K562 (cell line): ENCODE results near the gene MMEL1. TPM values are rescaled to one million over a fixed set of nuclear protein-coding genes. Genes with fewer than 3 reads are reported as not detected.

Experiments
- ATAC-seq: fragments of 200-7000 bp; cut with Tn5 transposase; 3 replicates; pipeline ENCODE4 v1.9.1; 2020; ENCODE audit warnings: moderate library complexity
- BruUV-seq: library from RNA; stranded (reverse); fragments of 400-500 nt; replicated peaks from 2 replicates; lab custom pipeline; 2021; lab: Mats Ljungman, UMichigan
- CTCF ChIA-PET: fragments of 300-600 bp; formaldehyde crosslinking; extraction: SDS; loops from one replicate; lab custom pipeline; 2021; ENCODE audit warnings: low intra/inter-chr PET ratio; lab: Yijun Ruan, JAX
- POLR2A ChIA-PET: fragments of 300-600, 350-650 bp; sonication (Branson Sonifier 250); formaldehyde crosslinking; extraction: SDS; loops from one replicate; lab custom pipeline; 2021; ENCODE audit warnings: antibody characterized with exemption, inconsistent platforms; lab: Yijun Ruan, JAX
- DNase-seq, 4 experiments: peaks; one replicate each; pipeline versions ENCODE4 v3.0.0 to v3.0.0-alpha.2; 2011 to 2018; ENCODE audit warnings: low spot score in 3 of 4, mixed read lengths in 3 of 4; ENCODE audit errors: extremely low read depth in 1 of 4
- FAIRE-seq: peaks from 2 replicates; lab custom pipeline; 2011; peaks lifted over from hg19 to GRCh38; lab: Jason Lieb, UNC
- H2AFZ ChIP-seq: 2 replicates; pipeline ENCODE4 v1.6.0; 2011; ENCODE audit warnings: low read depth, low read length, control low read depth, inconsistent platforms
- H3K27ac ChIP-seq: fragments of 200-600 bp; 3 replicates; pipeline ENCODE4 v1.8.0; 2011; ENCODE audit warnings: low read depth, mild to moderate bottlenecking, control low read depth, inconsistent platforms, low read length, moderate library complexity, mixed read lengths; ENCODE audit errors: extremely low read depth
- H3K27me3 ChIP-seq, 2 experiments: fragments of 300-600 bp in 1 of 2; 2 replicates in 1 of 2; 3 replicates in 1 of 2; pipeline versions ENCODE4 v1.6.0 to v1.8.0; 2011; ENCODE audit warnings: inconsistent platforms in 2 of 2, low read length in 2 of 2, mild to moderate bottlenecking in 1 of 2, mixed read lengths in 1 of 2, moderate library complexity in 1 of 2; ENCODE audit not compliant: control insufficient read depth in 2 of 2, insufficient read depth in 2 of 2
- H3K36me3 ChIP-seq: fragments of 300-600 bp; 3 replicates; pipeline ENCODE4 v1.8.0; 2011; ENCODE audit warnings: mild to moderate bottlenecking, low read length, inconsistent platforms; ENCODE audit not compliant: control insufficient read depth, insufficient read depth
- H3K4me1 ChIP-seq, 2 experiments: fragments of 200-600 bp in 1 of 2; replicated peaks in 1 of 2; 2 replicates in 1 of 2; 3 replicates in 1 of 2; pipeline versions ENCODE4 v1.5.1 to v1.8.0; 2011; ENCODE audit warnings: inconsistent platforms in 2 of 2, low read length in 2 of 2, mild to moderate bottlenecking in 1 of 2, mixed read lengths in 1 of 2, moderate library complexity in 1 of 2; ENCODE audit not compliant: control insufficient read depth in 2 of 2, insufficient read depth in 2 of 2
- H3K4me2 ChIP-seq: 2 replicates; pipeline ENCODE4 v1.6.1; 2011; ENCODE audit warnings: low read length, control low read depth, inconsistent platforms, mixed read lengths; ENCODE audit not compliant: insufficient read depth
- H3K4me3 ChIP-seq: fragments of 200-600 bp; sonication (generic), shearing (Covaris generic); 2 replicates; pipeline ENCODE4 v1.5.1; 2016; ENCODE audit warnings: control low read depth, inconsistent platforms
- H3K79me2 ChIP-seq: fragments of 200-600 bp; 3 replicates; pipeline ENCODE4 v1.8.0; 2011; ENCODE audit warnings: low read length, inconsistent platforms; ENCODE audit not compliant: control insufficient read depth, insufficient read depth
- H3K9ac ChIP-seq, 2 experiments: 2 replicates each; pipeline versions ENCODE4 v1.6.0 to v1.6.1; 2011; ENCODE audit warnings: low read depth in 2 of 2, low read length in 2 of 2, control low read depth in 1 of 2, inconsistent platforms in 1 of 2, mild to moderate bottlenecking in 1 of 2, mixed read lengths in 1 of 2; ENCODE audit not compliant: insufficient read depth in 1 of 2
- H3K9me1 ChIP-seq: one replicate; pipeline ENCODE4 v1.6.0; 2011; ENCODE audit warnings: inconsistent platforms, mild to moderate bottlenecking, low read length, moderate library complexity; ENCODE audit not compliant: control insufficient read depth, insufficient read depth
- H3K9me3 ChIP-seq: replicated peaks from 2 replicates; pipeline ENCODE4 v1.5.1; 2011; ENCODE audit warnings: low read depth, low read length, inconsistent platforms; ENCODE audit not compliant: control insufficient read depth, insufficient read depth
- H4K20me1 ChIP-seq: replicated peaks from 2 replicates; pipeline ENCODE4 v1.6.1; 2011; ENCODE audit warnings: low read length, inconsistent platforms, mixed read lengths; ENCODE audit not compliant: control insufficient read depth, insufficient read depth
- ADNP ChIP-seq: fragments of 200-800 bp; sonication (Bioruptor generic); IDR thresholded peaks from 2 replicates; pipeline ENCODE4 v1.6.1; 2016; ENCODE audit warnings: missing genetic modification characterization, missing compliant biosample characterization
- BHLHE40 ChIP-seq: IDR thresholded peaks from 2 replicates; pipeline ENCODE4 v1.6.1; 2011; ENCODE audit warnings: low read length, improper control_type of control experiment
- CBX3 ChIP-seq, 2 experiments: IDR thresholded peaks; 1 replicate in 1 of 2; 2 replicates in 1 of 2; pipeline ENCODE4 v1.6.1; 2012; ENCODE audit warnings: inconsistent platforms in 2 of 2, low read length in 2 of 2, borderline replicate concordance in 1 of 2, control low read depth in 1 of 2
- CBX8 ChIP-seq: fragments of 200-600 bp; sonication (generic); IDR thresholded peaks from 2 replicates; pipeline ENCODE4 v1.6.1; 2012; ENCODE audit warnings: borderline replicate concordance, mixed run types, low read depth, mild to moderate bottlenecking, moderate library complexity, mixed read lengths, low read length, control low read depth, inconsistent platforms; ENCODE audit not compliant: poor library complexity, severe bottlenecking; ENCODE audit errors: extremely low read depth
- CXXC5 ChIP-seq: fragments of 250-450 bp; sonication (Bioruptor Pico); IDR thresholded peaks from 2 replicates; pipeline ENCODE4 v1.8.0; 2022; ENCODE audit warnings: inconsistent platforms, mild to moderate bottlenecking, moderate library complexity
- DMBX1 ChIP-seq: fragments of 250-450 bp; sonication (Bioruptor Pico); IDR thresholded peaks from 2 replicates; pipeline ENCODE4 v1.8.0; 2022; ENCODE audit warnings: inconsistent platforms, mild to moderate bottlenecking, moderate library complexity, borderline replicate concordance
- ERF ChIP-seq: fragments of 450-650 bp; formaldehyde crosslinking; IDR thresholded peaks from 2 replicates; pipeline ENCODE4 v1.4.0; 2020; ENCODE audit warnings: mild to moderate bottlenecking, mixed read lengths
- ESRRA ChIP-seq: fragments of 450-650 bp; IDR thresholded peaks from 2 replicates; pipeline ENCODE4 v1.6.1; 2014; ENCODE audit warnings: low read depth, mild to moderate bottlenecking, moderate library complexity, borderline replicate concordance
- JUN ChIP-seq, 2 experiments: sonication (generic) in 1 of 2; formaldehyde crosslinking in 1 of 2; IDR thresholded peaks; 2 replicates each; pipeline versions ENCODE4 v1.6.1 to v1.8.0; 2012 to 2022; ENCODE audit warnings: borderline replicate concordance in 2 of 2, mild to moderate bottlenecking in 2 of 2, improper control_type of control experiment in 1 of 2, low read depth in 1 of 2, low read length in 1 of 2, missing genetic modification reagents in 1 of 2
- MTA2 ChIP-seq: fragments of 450-650 bp; IDR thresholded peaks from 2 replicates; pipeline ENCODE4 v1.6.1; 2016; ENCODE audit warnings: low read depth
- NRF1 ChIP-seq, 2 experiments: fragments of 450-650 bp; IDR thresholded peaks in 1 of 2; conservative IDR thresholded peaks in 1 of 2; 2 replicates each; pipeline ENCODE4 v1.6.1; 2014; ENCODE audit warnings: mild to moderate bottlenecking in 2 of 2
- SIRT6 ChIP-seq: IDR thresholded peaks from one replicate; pipeline ENCODE4 v1.6.1; 2012; ENCODE audit warnings: low read depth, mild to moderate bottlenecking, control low read depth, inconsistent platforms, low read length, moderate library complexity
- SRSF9 ChIP-seq: fragments of 200-400 bp; formaldehyde crosslinking; IDR thresholded peaks from 2 replicates; pipeline ENCODE4 v1.6.1; 2017; ENCODE audit warnings: low read depth, low read length, borderline replicate concordance
- TCF7 ChIP-seq: sonication (generic); IDR thresholded peaks from 2 replicates; pipeline ENCODE4 v1.6.1; 2016; ENCODE audit warnings: antibody characterized with exemption, borderline replicate concordance
- USF2 ChIP-seq: sonication (generic); formaldehyde crosslinking; IDR thresholded peaks from 2 replicates; pipeline ENCODE4 v1.5.0; 2020; ENCODE audit warnings: missing genetic modification reagents
- WHSC1 ChIP-seq: IDR thresholded peaks from one replicate; pipeline ENCODE4 v1.6.1; 2012; ENCODE audit warnings: low read length, control low read depth, inconsistent platforms
- ZNF133 ChIP-seq: fragments of 250-450 bp; sonication (Bioruptor Pico); IDR thresholded peaks from 2 replicates; pipeline ENCODE4 v1.4.0; 2020; ENCODE audit warnings: mild to moderate bottlenecking
- ZNF165 ChIP-seq: fragments of 250-450 bp; sonication (Bioruptor Pico); IDR thresholded peaks from 2 replicates; pipeline ENCODE4 v1.4.0; 2020; ENCODE audit warnings: borderline replicate concordance
- ZNF699 ChIP-seq: fragments of 250-450 bp; sonication (Bioruptor Pico); IDR thresholded peaks from 2 replicates; pipeline ENCODE4 v1.8.0; 2021; ENCODE audit warnings: mild to moderate bottlenecking, moderate library complexity; ENCODE audit not compliant: insufficient replicate concordance
- WGBS: fragments of 100-300 bp; shearing (Covaris generic); methylation state at CpG from one replicate; pipeline ENCODE4 v1.1.6; 2016; ENCODE audit warnings: low coverage, mixed read lengths; ENCODE audit not compliant: insufficient coverage; ENCODE audit errors: missing lambda C conversion rate; 5-methylcytosine and 5-hydroxymethylcytosine counted together
- in situ Hi-C: fragments of 300-500 bp; cut with MboI; formaldehyde crosslinking; loops from 4 replicates; pipeline ENCODE4 v1.15.0; 2018; ENCODE audit warnings: inconsistent platforms, mixed read lengths
- intact Hi-C: fragments of 100-400 bp; cut with micrococcal nuclease; formaldehyde crosslinking; loops from 2 replicates; pipeline ENCODE4 v1.14.2; 2022
- polyA plus RNA-seq, 8 experiments: library from polyadenylated mRNA; depleted of rRNA in 4 of 8; stranded (reverse) in 5 of 8; unstranded in 3 of 8; fragments of >200 nt; fragmentation: Nextera tagmentation in 2 of 8; fragmentation: Illumina TruSeq in 1 of 8; extraction: Ambion mirVana in 2 of 8; extraction: Trizol in 1 of 8; gene quantifications; 2 replicates each; pipeline versions ENCODE4 v1.2.1 to v1.2.3, GENCODE V29; 2011 to 2014; ENCODE audit warnings: inconsistent platforms in 1 of 8, missing spikeins in 1 of 8
- total RNA-seq, 7 experiments: library from RNA; depleted of rRNA in 6 of 7; stranded (reverse); fragments of >200 nt in 6 of 7; fragmentation: Illumina TruSeq in 2 of 7; extraction: Trizol in 2 of 7; gene quantifications; 2 replicates each; pipeline versions ENCODE4 v1.2.1 to v1.2.3, GENCODE V29; 2011 to 2021; ENCODE audit warnings: low replicate concordance in 1 of 7
- TF ChIP-seq, protein P1 (sequence below): fragments of 250-450 bp; sonication (Bioruptor Pico); IDR thresholded peaks from 2 replicates; pipeline ENCODE4 v1.8.0; 2021; ENCODE audit warnings: moderate library complexity, mild to moderate bottlenecking, inconsistent platforms

The MMEL1 gene
- total and polyA plus RNA-seq, 9 of the 15 experiments (the other 6 are each of a cell fraction or from before 2014, with no cell fraction given) = not detected

DNA sequence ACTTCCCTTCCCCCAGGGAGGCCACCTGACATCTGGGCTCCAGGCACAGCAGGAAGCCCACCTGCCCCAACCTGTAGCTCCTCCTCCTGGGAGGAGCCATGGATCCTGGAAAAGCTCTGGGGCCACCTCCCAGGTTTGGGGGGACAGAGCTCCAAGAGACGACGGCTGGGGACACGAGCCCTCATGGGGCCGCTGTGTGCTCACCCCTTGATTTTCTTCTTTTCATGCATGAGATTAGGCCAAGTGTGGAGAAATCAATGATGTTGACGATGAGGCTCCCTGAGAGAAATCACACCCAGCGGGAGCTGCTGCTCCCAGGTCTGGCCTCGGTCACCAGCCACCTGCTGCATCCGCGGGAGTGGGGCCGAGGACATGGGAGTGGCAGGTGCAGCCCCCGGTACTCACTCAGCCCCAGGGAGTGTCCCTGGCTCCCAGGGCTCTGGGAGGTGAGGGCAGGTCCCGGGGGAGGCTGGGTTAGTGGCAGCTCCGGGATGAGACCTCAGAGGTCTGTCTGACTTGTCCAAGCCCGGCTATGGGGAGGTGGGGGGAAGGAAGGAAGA lies 67.9 kb downstream of the MMEL1 start:
- no peaks in the 10 kb centered on the region for H3K36me3 ChIP-seq
- ChIA-PET CTCF (no interaction called here), POLR2A (interaction anchor here (0.6 to 1.2 kb wide), 4 partner anchors 9 to 1060 kb away, joined by 3 to 4 read pairs (median 3); partner anchors contain the start of gene TPRG1L)
- no peak overlapping the region for H2AFZ ChIP-seq
- no peak for FAIRE-seq
- no peaks in the 10 kb centered on the region for H3K9me3 ChIP-seq
- H3K4me1 ChIP-seq = peaks cover 10 to 56% of the 10 kb centered on the region in 2 experiments; a peak in 4 of 5 replicates
- H3K9me1 ChIP-seq = no peaks in the 10 kb centered on the region
- in situ Hi-C loops (no loop called here), intact Hi-C loops (no loop called here)
- TF ChIP-seq NRF1 (conservative IDR thresholded peaks at IDR 0.05 in 1 of 2, IDR thresholded peaks at IDR 0.05 in 1 of 2) (no peak), CBX3 (IDR thresholded peaks at IDR 0.05; ENCODE audit: borderline replicate concordance in 1 of 2, low read length in 2 of 2) (no peak), ERF (CRISPR knock-in tag) (no peak), CXXC5 (CRISPR knock-in tag) (no peak), DMBX1 (CRISPR knock-in tag) (no peak), ESRRA (no peak), SIRT6 (no peak), ADNP (tag) (no peak), MTA2 (no peak), SRSF9 (no peak), ZNF133 (no peak), CBX8 (no peak), WHSC1 (no peak), JUN (IDR thresholded peaks at IDR 0.05; ENCODE audit: borderline replicate concordance, low read depth, low read length) (no peak), JUN (CRISPR knock-in tag; IDR thresholded peaks at IDR 0.05; ENCODE audit: borderline replicate concordance) (no peak), BHLHE40 (no peak), USF2 (CRISPR knock-in tag) (no peak), ZNF165 (no peak), TCF7 (no peak), ZNF699 (CRISPR knock-in tag) (no peak)
- TF ChIP-seq, protein P1, sequence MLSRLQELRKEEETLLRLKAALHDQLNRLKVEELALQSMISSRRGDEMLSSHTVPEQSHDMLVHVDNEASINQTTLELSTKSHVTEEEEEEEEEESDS = no peak
- H4K20me1 ChIP-seq = no peaks in the 10 kb centered on the region
- H3K79me2 ChIP-seq = no peaks in the 10 kb centered on the region
- no peak overlapping the region for H3K4me3 ChIP-seq
- no peak overlapping the region; a peak in 1 of 4 replicates for H3K9ac ChIP-seq
- no peak for DNase-seq
- BruUV-seq = no TSS peak
- no peak for ATAC-seq
- WGBS = 3% methylated on average over 11 of the region's 14 CpGs
- peaks cover 31 to 50% of the 10 kb centered on the region in 2 experiments for H3K27me3 ChIP-seq
- no peak overlapping the region for H3K4me2 ChIP-seq
- no peak overlapping the region for H3K27ac ChIP-seq
